Choroid plexus epithelial cell (primary cell): ENCODE results near the gene MOK.

Experiments used
- DNase-seq: peaks from one replicate; pipeline ENCODE4 v3.0.0-alpha.2; 2010; ENCODE audit warnings: low read depth
- H3K4me3 ChIP-seq: 2 replicates; pipeline ENCODE4 v1.5.1; 2011; ENCODE audit warnings: low read depth, mild to moderate bottlenecking, control low read depth, low read length, moderate library complexity
- TF ChIP-seq, protein P1 (sequence below): conservative IDR thresholded peaks from 2 replicates; pipeline ENCODE4 v1.5.1; 2011; ENCODE audit warnings: low read depth, mild to moderate bottlenecking, control low read depth, inconsistent platforms, low read length, moderate library complexity

Gene MOK

GRCh38 chr14:102197317-102197853 lies 107.6 kb downstream of the MOK start:
- no peak overlapping the region for H3K4me3 ChIP-seq
- DNase-seq = no peak
- TF ChIP-seq, protein P1, sequence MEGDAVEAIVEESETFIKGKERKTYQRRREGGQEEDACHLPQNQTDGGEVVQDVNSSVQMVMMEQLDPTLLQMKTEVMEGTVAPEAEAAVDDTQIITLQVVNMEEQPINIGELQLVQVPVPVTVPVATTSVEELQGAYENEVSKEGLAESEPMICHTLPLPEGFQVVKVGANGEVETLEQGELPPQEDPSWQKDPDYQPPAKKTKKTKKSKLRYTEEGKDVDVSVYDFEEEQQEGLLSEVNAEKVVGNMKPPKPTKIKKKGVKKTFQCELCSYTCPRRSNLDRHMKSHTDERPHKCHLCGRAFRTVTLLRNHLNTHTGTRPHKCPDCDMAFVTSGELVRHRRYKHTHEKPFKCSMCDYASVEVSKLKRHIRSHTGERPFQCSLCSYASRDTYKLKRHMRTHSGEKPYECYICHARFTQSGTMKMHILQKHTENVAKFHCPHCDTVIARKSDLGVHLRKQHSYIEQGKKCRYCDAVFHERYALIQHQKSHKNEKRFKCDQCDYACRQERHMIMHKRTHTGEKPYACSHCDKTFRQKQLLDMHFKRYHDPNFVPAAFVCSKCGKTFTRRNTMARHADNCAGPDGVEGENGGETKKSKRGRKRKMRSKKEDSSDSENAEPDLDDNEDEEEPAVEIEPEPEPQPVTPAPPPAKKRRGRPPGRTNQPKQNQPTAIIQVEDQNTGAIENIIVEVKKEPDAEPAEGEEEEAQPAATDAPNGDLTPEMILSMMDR = no peak

- no peak overlapping the region for H3K4me3 ChIP-seq
- DNase-seq = no peak
- TF ChIP-seq, protein P1 = no peak
Measured at GRCh38 chr14:102196902-102197230, 108.1 kb downstream of the MOK start.

- DNase-seq = no peak
- TF ChIP-seq, protein P1 = no peak
- H3K4me3 ChIP-seq = no peak overlapping the region
Measured at GRCh38 chr14:102196039-102196901, 108.7 kb downstream of the MOK start.

- TF ChIP-seq, protein P1 = no peak
- no peak overlapping the region for H3K4me3 ChIP-seq
- no peak for DNase-seq
Measured at GRCh38 chr14:102195446-102195845, 109.5 kb downstream of the MOK start.

- no peak for DNase-seq
- no peak overlapping the region for H3K4me3 ChIP-seq
- TF ChIP-seq, protein P1 = no peak
Measured at GRCh38 chr14:102194856-102195255, 110.1 kb downstream of the MOK start.

GRCh38 chr14:102192840-102193502 lies 112.0 kb downstream of the MOK start:
- DNase-seq = no peak
- no peak overlapping the region for H3K4me3 ChIP-seq
- TF ChIP-seq, protein P1 = no peak

DNA sequence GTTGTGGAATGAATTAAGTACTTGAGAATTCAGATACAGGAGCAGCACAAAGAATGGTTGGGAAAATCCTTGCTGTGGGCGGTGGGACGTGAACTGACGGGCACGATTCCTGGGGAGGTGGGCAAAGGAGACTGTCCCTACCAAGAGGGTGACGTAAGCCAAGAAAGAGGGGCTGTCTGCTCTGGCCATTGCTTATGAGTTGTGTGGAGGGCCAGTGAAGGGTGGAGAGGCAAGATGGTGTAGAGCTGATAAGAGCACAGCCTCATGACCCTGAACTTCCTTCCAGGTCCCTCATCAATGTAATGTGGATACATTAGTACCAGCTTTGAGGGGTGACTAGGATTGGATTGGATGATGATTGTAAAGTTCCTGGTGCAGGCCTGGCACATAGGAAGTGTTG lies 115.1 kb downstream of the MOK start:
- H3K4me3 ChIP-seq = no peak overlapping the region
- TF ChIP-seq, protein P1 = no peak
- no peak for DNase-seq
